Stimulated activated CD4-positive, alpha-beta T cell treated with anti-CD3 and anti-CD28 coated beads, Interleukin-4, amount 100 ng/mL, for 24 hours (primary cell): ENCODE data around the gene TENM4.

ENCODE experiments used
- DNase-seq: peaks from one replicate; pipeline ENCODE4 v3.0.0-alpha.2; 2020

TENM4 gene

DNA sequence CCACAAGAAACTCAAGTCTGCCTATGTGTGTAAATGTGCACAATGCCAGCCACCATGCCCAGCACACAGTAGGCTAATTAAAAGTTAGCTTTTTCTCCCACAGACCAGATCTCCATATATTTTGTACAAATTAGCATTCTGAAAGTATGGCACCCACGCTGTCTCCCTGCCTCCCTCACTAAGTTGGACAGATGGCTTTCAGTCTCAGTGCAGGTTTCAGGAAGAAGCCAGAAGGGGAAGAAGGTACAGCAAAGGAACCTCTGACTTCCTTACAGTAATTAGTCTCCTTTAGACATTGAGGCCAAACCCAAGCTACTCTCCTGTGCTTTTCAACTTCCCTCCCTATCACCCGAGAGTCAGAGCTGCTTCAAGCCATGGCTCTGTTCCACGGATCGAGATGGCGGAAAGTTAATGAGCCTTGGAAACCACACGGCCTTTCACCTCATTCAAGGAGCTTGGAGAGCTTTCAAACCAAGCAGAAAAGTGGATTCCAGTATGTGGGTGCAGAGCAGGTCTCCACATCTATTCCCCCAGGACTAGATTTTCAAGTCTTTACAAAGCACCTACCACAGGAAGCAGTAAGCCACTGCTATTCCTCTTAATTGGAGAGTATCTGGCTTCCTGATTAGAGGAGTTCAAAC lies 645.1 kb downstream of the TENM4 start:
- no peak for DNase-seq

DNA sequence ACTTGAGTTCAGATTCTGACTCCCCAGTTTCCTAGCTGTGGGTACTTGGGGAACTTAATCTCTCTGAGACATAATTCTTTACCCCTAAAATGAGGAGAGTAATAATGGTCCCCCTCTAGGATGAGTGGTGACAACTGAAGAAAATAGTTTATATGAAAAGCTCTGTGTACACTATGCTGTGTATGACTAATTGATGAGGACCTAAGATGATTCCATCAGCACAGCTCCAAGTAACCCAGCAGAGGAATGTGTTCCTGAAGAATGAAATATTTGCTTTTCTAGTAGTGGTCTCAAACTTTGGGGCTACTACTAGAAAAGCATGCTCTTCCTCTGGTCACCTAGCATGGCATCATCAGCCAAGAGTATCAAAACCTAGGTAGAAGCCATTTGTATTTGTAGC lies 648.9 kb downstream of the TENM4 start:
- no peak for DNase-seq

DNA sequence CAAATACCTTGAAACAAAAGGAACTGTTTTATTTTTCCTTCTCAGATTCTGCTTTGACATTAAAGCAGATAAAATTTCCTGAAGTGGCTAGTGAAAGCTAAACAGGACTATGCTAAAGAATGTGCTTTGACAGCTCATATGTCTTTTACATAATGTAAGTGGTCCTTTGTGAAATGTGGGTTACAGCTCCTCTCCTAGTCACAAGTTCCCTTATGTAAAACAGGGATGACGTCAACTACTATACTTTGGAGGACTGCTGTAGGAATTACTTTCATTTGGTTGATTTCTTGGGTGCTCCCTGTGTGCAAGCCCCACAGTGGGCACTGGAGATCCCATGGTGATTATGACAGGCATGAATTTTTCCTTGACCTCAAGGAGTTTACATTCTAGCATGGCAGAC lies 649.6 kb downstream of the TENM4 start:
- DNase-seq = no peak

DNA sequence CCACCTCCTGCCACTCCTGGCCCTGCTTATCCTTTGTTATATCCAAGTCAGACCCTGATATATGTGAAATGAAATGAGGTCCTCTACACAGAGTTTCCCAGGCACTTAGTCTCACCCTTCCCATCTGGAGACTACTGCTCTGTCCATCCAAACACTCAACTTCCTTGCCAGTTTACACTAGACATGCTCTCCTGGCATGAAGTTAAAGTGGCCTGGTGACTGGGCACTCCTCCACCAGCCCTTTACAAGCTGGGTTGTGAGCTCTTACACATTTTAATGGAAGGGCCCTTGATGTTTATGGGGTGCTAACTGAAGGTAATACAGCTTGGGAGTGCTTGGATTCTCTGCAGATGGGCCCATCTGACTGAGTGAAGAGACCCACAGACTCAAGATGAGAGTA lies 650.0 kb downstream of the TENM4 start:
- no peak for DNase-seq

DNA sequence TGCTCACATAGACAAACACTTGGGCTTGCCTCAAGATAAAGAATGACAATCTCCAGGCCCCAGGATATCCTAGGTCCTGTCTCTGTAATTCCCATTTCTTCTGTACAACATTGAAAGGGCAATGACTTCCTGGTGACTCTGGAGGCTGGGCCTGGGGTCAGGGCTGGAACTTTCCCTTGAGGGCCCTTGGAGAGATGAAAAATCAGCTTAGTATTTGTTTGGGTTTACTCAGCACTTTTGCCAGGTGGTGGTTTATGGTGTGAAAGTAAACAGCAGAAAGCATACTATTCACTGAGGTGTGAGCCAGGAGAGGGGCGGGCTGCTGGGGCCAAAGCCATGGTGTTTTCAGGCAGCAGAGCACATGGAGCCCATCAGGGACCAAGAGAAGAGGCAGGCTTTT lies 651.5 kb downstream of the TENM4 start:
- DNase-seq = no peak

DNA sequence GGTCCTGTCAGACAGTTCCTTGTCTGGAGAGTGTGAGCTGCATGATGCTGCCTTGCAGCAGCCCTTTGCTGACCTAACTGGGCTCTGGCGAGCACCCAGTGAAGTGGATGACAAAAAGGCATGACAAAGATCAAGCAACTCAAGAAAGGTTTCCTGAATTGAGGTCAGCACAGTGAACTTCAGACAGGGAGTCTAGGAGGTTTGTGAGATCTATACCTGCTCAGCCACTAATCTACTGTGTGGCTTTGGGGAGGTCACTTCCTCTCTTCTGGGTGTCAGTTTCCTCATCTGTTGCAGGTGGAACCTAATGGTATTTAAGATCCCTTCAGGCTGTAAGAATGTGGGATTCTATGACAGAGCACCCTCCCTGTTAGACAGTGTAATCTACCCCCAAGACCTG lies 652.3 kb downstream of the TENM4 start:
- DNase-seq = no peak

DNA sequence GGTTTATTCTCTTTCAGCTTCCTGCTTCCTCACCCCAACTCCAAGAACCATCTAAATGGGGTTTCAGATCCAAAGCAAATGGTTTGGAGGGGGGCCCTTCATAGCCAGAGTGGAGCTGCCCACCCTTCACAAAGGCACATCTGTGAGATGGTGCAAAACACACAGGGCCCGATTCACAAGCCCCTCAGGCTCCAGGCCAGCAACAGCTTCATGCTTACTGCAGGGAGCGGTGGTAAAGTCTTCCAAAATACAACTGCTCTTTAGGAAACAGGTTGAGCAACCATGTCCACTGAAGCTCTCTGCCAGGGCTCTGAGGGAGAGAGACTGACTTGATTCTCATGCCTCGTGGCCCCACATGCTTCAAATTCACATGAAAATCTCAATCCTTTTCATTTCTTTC lies 653.1 kb downstream of the TENM4 start:
- DNase-seq = no peak

DNA sequence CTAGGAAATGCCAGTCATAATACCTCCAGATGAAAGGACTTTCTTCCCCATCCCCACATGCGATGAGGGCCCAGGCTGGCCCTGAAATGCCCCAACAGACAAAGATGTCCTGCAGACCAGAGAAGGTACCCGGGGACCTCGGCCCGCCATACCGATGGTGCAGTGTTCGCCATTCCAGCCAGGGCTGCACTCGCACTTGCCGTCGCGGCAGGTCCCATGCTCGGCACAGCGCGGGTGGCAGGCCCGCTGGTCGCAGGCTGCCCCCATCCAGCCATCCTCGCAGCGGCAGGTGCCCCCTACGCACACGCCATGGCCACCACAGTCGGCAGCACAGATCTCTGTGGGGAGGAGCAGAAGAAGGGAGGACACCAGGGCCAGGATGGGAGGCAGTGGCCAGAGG lies 654.1 kb downstream of the TENM4 start:
- DNase-seq = no peak

DNA sequence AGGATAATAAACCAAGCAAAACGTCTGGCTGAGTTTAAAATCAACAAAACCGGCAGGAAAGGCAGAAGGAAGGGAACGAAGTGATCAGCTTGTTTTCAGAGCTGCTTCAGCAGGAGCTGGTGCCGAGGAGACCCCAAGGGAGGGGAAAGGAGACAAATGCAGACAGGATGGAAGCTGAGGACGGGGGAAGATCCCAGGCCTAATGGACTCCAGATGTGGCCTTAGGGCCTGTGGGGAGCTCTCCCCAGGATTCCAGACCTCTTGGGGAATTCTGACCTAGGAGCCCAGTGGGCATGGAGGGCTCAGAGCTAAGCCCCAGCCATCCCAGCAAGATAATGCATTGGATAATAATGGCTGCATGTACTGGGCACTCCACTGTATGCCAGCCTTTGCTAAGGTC lies 654.7 kb downstream of the TENM4 start:
- DNase-seq = no peak

DNA sequence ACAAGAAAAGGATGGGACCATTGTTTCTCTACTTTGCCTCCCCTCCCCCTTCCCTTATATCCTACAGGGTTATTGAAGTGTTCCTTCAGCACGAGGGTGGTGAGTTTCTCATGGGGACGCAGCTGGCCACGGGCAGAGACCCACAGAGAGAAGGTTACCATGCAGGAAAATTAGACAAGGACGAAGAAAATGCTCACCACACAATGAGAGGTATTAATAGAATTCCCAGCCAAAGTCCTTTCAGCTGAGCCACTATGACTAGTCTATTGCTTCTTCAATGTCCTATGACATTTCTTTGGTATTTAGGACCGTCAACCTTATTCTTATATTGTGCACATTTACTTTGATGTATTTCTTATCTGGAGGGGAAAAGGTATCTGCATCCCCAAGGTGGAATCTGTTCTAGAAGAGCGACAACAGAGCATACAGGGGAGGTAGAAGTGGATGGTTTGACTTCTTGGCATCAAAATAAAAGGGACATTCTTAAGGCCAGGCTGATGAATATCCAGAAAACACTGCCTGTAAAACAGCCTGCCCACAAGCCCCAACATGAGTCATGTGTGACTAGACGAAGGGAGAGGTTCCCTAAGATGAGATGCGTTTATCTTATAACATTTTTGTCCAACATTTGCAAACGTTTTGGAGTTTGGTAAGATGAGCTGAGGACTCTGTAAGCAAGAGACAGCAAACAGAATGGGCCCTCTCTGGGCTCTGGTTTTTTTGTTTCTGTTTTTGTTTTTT lies 656.3 kb downstream of the TENM4 start:
- DNase-seq = no peak

DNA sequence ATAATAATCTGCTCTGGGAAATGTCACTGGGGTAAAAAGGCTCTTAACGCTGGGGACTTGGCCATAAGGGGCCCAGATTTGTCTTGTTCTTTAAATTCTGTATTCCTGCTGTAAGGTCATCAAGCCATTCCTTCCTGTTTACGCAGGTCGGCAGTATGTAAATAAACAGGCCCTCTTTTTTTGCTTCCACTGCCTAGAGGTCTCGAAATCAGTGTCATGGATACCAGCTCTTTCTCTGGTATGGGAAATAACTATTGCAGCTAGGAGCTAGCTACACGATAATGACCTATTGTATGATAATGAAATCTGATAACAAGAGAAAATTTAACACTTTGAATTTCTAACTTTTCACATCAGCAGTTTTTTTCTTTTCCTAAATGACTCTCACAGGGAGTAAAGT lies 657.0 kb downstream of the TENM4 start:
- DNase-seq = no peak

DNA sequence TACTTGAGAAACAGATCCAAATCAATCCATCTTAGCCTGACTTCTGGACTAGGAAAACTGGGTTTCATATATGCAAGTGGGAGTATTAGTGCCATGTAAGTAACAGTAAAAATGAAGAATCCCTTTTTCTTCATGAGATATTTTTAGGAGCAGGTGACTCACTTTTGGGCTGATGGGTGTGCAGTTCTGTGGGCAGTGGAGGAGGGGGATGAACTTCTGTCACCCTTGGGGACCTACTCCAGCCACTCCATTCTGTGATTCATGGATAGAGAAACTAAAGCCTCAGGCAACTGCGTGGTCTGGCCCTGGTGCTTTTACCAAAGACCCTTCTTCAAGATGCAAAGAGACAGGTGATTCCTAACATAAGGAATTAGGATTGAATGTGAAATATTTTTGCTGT lies 657.5 kb downstream of the TENM4 start:
- DNase-seq = no peak

DNA sequence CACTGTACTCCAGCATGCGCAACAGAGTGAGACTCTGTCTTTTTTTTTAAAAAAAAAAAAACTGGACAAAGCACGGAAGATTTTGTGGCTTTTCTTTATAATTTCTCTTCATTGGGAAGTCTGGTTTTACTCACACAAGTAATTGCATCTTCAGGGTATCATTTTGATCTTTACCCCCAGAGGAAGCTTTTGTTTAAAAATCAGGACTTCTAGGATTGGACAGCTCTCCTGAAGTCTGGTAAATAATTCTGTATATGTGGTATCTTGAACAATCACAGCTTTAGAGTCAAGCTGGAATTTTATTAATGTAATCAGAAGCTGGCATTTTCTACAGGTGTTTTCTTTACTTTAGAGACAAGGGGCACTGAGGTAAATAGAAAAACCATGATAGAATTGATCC lies 658.1 kb downstream of the TENM4 start:
- DNase-seq = no peak

DNA sequence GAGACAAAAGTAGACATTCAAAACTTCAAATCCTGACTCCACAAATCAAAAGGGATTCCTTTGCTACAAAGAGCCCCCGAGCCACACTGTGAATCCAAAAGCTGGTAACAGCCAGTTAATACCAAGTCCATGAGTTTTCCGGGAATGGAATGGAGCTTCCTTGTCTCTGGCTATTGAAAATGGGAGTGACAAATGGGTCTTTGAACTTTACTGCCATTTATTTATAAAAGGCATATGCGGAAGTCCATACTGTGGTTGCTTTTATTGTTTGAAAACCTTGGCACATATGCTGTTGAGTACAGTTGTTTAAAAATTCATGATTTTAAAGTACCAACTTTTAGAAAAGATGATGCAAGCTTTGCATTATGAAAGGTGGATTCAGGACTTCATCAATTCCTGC lies 659.9 kb downstream of the TENM4 start:
- no peak for DNase-seq

DNA sequence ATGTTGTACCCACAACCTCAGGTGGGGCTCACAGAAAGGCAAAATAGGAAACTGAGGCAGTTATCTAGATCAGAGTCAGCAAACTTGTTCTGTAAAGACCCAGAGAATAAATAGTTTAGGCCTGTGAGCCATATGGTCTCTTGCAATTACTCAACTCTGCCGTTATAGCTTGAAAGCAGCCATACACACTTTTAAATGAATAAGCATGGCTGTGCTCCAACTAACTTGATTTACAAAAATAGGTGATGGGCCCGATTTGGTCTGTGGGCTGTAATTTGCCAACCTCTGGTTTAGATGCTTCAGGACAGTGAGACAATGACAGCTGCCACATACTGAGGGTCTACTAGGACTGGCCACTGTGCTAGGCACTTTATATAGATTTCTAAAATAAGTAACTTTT lies 667.3 kb downstream of the TENM4 start:
- DNase-seq = no peak

DNA sequence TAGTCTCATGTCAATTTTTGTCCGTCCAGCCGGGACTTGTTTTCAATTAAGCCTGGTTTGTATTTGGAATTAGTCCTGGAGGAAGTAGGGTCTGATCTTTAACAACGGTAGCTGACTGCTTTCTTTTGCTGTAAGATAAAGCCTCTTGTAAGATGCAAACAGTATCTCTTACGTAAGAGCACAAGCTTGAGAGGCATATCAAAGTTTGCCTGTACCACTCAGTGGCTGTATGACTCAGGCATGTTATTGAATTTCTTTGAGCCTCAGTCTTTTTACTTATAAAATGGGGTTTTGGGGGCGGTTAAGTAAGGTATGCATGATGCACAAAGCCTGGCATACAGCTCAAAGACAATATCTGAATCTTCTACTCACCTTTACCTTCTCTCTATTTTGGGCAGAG lies 667.8 kb downstream of the TENM4 start:
- no peak for DNase-seq

DNA sequence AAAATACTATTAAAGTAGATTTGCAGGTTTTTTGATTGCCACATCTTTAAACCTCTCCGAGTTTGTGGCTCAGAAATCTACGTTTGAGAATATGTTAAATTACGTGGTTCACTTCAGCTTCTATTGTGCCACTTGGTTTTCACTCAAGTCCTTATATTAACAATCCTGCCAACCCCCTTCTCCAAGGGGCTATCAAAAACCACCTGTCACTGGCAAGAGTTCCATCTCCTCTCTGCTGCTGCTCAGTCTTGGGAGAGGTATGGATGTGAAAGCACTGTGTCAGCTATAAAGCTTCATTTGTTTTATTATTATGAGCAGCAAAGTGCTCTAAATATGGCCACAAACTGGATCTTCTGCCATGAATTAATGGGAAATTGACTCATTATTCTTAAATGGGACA lies 668.6 kb downstream of the TENM4 start:
- DNase-seq = no peak

DNA sequence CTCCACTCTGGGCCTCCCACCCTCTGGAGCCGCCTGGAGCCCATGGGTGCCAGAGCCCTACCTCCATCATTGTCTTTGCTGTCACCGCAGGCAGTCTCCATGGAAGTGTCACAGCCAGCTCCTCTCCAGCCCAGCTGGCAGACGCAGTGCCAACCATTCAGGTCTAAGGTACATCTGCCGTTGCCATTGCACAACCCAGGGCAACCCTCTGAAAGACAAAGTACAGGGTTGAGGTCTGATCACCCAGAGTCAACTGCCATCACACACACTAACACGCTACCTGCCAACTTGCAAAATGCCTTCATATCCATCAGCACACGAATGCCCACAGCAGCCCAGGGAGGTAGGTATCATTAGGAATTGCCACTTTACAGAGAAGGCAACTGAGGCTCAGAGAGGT lies 669.9 kb downstream of the TENM4 start:
- DNase-seq = no peak

DNA sequence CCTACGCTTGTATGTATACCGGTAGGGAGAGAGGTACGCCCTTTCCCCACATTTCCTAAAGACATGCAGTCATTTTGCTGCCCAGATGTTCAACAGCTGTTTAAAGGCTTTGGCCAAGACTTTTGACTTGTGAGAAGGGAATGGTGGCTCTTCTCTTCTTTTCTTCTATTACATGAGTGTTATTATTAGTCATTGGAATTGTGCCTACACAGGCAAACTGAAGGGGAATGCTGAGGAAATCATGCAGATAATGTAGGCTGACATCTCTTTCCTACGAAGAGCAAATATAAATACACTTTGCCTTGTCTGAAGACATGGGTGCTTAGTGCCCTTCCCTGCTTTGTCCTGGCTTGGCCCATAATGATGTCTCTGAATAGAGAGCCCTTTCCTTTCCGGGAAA lies 671.9 kb downstream of the TENM4 start:
- DNase-seq = no peak

DNA sequence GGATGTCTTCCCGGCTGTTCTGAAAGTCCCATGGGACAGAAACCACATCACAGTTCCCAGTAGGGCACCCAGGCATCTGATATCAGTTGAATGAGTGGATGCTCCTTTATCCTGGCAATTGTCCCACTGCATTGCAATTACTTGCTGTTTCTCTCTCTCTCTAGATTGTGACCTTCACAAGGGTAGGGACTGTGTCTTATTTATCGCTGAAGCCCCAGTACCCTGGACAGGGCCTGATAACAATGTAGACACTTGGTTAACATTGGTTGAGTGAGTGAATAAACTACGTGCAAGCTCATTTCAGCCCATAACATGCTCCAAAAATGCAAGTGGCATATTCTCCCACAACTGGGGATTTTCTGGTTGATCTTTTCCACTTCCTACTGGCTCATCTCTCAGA lies 672.5 kb downstream of the TENM4 start:
- no peak for DNase-seq

DNA sequence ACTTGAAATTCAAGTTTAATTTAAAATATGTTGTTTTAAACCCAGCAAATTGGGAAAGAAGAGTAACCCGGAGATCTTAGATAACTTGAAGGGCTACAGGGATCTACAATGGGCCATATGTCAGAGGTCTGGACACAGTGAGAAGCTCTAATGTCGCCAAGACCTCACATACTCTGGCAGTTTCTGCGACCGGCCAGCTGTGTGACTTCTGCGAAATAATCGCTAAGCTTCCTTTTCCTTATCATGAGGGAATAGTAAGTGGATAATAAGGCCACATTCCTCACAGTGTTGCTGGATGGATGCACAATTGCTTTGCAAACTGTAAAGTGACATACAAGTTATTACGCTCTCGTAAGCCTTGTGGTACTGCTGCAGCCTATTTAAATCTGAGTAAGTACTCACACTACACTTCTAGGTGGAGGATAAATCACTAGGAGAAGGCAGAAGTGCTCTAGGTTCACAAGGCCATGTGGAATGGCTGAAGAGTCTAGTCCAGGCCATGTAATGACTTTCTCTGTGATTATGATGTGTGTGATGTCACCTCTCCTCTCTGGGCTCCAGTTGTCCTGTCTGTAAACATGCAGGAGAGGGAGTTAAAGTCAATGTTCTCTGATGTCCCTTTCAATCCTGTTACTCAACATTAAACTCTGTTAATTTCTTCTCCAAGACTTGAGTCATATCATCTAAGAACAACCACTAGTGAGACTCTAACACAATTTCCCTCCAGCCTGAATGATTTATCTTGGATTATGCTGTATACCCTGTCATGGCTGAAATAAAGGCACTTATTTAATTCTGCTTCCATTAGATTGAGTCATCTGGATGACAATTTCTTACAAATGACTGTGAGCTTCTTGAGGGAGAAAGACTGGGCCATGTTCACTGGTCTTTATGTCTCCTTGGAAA lies 673.5 kb downstream of the TENM4 start:
- no peak for DNase-seq

DNA sequence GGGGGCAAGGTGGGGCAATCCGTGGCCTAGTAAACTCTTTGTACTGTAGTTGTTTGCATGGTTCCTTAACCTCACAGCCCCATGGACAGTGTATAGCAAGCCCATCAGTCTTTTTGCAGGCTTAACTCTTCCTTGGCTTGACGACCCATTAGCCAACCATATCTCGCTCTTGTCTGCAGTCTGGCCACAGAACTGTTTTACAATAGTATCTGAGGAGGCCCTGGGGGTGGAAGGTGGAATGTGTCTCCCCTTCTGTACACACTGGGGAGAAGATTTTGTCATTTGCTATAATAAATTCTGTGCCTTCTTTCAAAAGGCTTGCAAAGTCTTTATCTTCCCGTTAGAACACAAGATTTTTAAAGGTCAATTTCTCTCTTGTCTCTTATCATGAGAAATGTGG lies 675.9 kb downstream of the TENM4 start:
- DNase-seq = no peak

DNA sequence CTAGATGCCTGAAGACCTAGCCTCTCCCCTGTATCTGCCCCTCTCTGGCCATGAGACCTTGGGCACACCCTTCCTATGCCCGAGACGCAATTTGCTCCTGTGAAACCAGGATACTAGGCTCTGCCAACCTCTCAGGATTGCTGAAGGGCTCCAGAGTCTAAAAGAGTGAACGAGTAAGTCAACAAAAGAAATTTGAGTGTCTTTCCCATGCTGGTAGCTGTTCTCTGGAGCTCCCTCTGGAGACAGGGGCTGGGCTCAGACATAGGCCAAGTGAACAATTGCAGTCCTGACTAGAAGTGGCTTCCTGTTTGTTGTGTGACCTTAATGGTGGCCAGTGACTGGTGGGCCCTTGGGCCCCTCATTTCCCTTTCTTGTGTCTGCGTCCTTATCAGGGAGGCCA lies 677.2 kb downstream of the TENM4 start:
- DNase-seq = no peak

DNA sequence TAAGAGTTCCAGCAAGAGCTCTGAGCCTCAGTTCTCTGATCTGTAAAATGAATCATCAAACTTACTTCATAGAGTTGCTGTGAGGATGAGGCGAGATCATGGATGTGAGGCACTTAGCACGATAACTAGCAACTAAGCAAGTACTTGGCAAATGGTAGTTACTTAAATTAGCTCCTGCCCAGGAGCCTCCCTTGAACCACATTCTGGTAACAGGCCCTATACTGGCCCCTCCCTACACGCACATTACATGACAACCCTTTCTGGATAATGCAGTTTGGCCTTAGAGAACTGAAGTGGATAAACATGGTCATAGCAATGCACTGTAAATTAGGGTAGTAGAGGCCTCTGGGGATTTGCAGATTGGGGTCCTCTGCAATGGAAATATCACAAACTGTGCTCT lies 678.7 kb downstream of the TENM4 start:
- DNase-seq = no peak
